SK-N-SH treated with all-trans-retinoic acid at 6 μM for 48 hours (cell line): ENCODE results near the gene S100A16.
"Not testable (repeated sequence)": the region's sequence is repeated elsewhere in the genome, so short reads cannot be mapped to it uniquely, and the experiment has no call there.

Experiments
- ATAC-seq: fragments of 200-7000 bp; cut with Tn5 transposase; 3 replicates; pipeline ENCODE4 v1.9.1; 2020; ENCODE audit warnings: mild to moderate bottlenecking, moderate library complexity
- ARNTL ChIP-seq: fragments of 450-650 bp; formaldehyde crosslinking; IDR thresholded peaks from 2 replicates; pipeline ENCODE4 v1.5.0; 2020; ENCODE audit warnings: low read depth, mild to moderate bottlenecking, moderate library complexity, borderline replicate concordance
- BACH2 ChIP-seq: fragments of 250-450 bp; sonication (Bioruptor Pico); IDR thresholded peaks from 2 replicates; pipeline ENCODE4 v1.9.0; 2021; ENCODE audit warnings: mild to moderate bottlenecking, borderline replicate concordance
- CSDC2 ChIP-seq: fragments of 250-450 bp; sonication (Bioruptor Pico); IDR thresholded peaks from 2 replicates; pipeline ENCODE4 v1.5.0; 2020; ENCODE audit warnings: mild to moderate bottlenecking, moderate library complexity
- ESRRG ChIP-seq: fragments of 250-450 bp; sonication (Bioruptor Pico); IDR thresholded peaks from 2 replicates; pipeline ENCODE4 v1.6.1; 2021; ENCODE audit warnings: mild to moderate bottlenecking
- GLIS3 ChIP-seq: fragments of 250-450 bp; sonication (Bioruptor Pico); IDR thresholded peaks from 2 replicates; pipeline ENCODE4 v1.5.0; 2020; ENCODE audit warnings: mild to moderate bottlenecking, moderate library complexity
- ISL1 ChIP-seq: fragments of 250-450 bp; sonication (Bioruptor Pico); IDR thresholded peaks from 2 replicates; pipeline ENCODE4 v2.1.2; 2022; ENCODE audit warnings: mild to moderate bottlenecking, moderate library complexity
- PATZ1 ChIP-seq: fragments of 250-450 bp; sonication (Bioruptor Pico); IDR thresholded peaks from 2 replicates; pipeline ENCODE4 v1.8.0; 2020; ENCODE audit warnings: mild to moderate bottlenecking, moderate library complexity, borderline replicate concordance
- PPARA ChIP-seq: fragments of 250-450 bp; sonication (Bioruptor Pico); IDR thresholded peaks from 2 replicates; pipeline ENCODE4 v1.5.0; 2020; ENCODE audit warnings: mild to moderate bottlenecking, borderline replicate concordance
- RARB ChIP-seq: fragments of 250-450 bp; sonication (Bioruptor Pico); IDR thresholded peaks from 2 replicates; pipeline ENCODE4 v1.8.0; 2021; ENCODE audit warnings: mild to moderate bottlenecking, moderate library complexity
- SNAI2 ChIP-seq: fragments of 250-450 bp; sonication (Bioruptor Pico); IDR thresholded peaks from 2 replicates; pipeline ENCODE4 v1.5.0; 2020; ENCODE audit warnings: mild to moderate bottlenecking, moderate library complexity
- TCF4 ChIP-seq: fragments of 250-450 bp; sonication (Bioruptor Pico); IDR thresholded peaks from 2 replicates; pipeline ENCODE4 v1.8.0; 2021; ENCODE audit warnings: mild to moderate bottlenecking, moderate library complexity, borderline replicate concordance
- TOX ChIP-seq: fragments of 250-450 bp; sonication (Bioruptor Pico); IDR thresholded peaks from 2 replicates; pipeline ENCODE4 v1.8.0; 2021; ENCODE audit warnings: mild to moderate bottlenecking, moderate library complexity, borderline replicate concordance
- TSHZ2 ChIP-seq: fragments of 250-450 bp; sonication (Bioruptor Pico); IDR thresholded peaks from 2 replicates; pipeline ENCODE4 v1.5.0; 2020; ENCODE audit warnings: mild to moderate bottlenecking, moderate library complexity
- ZFP3 ChIP-seq: fragments of 250-450 bp; sonication (Bioruptor Pico); IDR thresholded peaks from 2 replicates; pipeline ENCODE4 v1.5.0; 2020; ENCODE audit warnings: mild to moderate bottlenecking, moderate library complexity
- ZFP30 ChIP-seq: fragments of 450-650 bp; formaldehyde crosslinking; IDR thresholded peaks from 2 replicates; pipeline ENCODE4 v1.5.0; 2022; ENCODE audit warnings: mild to moderate bottlenecking, moderate library complexity
- ZNF565 ChIP-seq: fragments of 450-650 bp; formaldehyde crosslinking; conservative IDR thresholded peaks from 2 replicates; pipeline ENCODE4 v1.5.0; 2020; ENCODE audit warnings: low read depth, mild to moderate bottlenecking, moderate library complexity
- ZNF70 ChIP-seq: fragments of 450-650 bp; formaldehyde crosslinking; IDR thresholded peaks from 2 replicates; pipeline ENCODE4 v1.5.0; 2020; ENCODE audit warnings: mild to moderate bottlenecking, moderate library complexity
- ZNF8 ChIP-seq: fragments of 450-650 bp; formaldehyde crosslinking; IDR thresholded peaks from 2 replicates; pipeline ENCODE4 v1.5.0; 2020; ENCODE audit warnings: mild to moderate bottlenecking, moderate library complexity
- TF ChIP-seq, protein P1 (sequence below): fragments of 250-450 bp; sonication (Bioruptor Pico); IDR thresholded peaks from 2 replicates; pipeline ENCODE4 v1.8.0; 2021; ENCODE audit warnings: low read depth, mild to moderate bottlenecking, moderate library complexity, borderline replicate concordance
- TF ChIP-seq, protein P2 (sequence below): fragments of 250-450 bp; sonication (Bioruptor Pico); IDR thresholded peaks from 2 replicates; pipeline ENCODE4 v1.5.1; 2021; ENCODE audit warnings: mild to moderate bottlenecking, moderate library complexity

S100A16 gene

GRCh38 chr1:153563991-153564390 is 48.9 kb downstream of the S100A16 start:
- ATAC-seq: no peak

GRCh38 chr1:153563483-153563901 is 49.4 kb downstream of the S100A16 start:
- no peak for ATAC-seq
- no peak for TF ChIP-seq ESRRG (CRISPR knock-in tag)
- no peak for TF ChIP-seq ZFP3
- TF ChIP-seq PATZ1 (CRISPR knock-in tag): no peak

More at GRCh38 chr1:153563991-153564390, 48.9 kb downstream of the S100A16 start:
- TF ChIP-seq ISL1 (CRISPR knock-in tag) (no peak), ZFP30 (CRISPR knock-in tag) (no peak), ZFP3 (no peak), TSHZ2 (CRISPR knock-in tag) (no peak), TOX (CRISPR knock-in tag) (no peak), ZNF565 (CRISPR knock-in tag) (no peak)
- TF ChIP-seq, protein P1, sequence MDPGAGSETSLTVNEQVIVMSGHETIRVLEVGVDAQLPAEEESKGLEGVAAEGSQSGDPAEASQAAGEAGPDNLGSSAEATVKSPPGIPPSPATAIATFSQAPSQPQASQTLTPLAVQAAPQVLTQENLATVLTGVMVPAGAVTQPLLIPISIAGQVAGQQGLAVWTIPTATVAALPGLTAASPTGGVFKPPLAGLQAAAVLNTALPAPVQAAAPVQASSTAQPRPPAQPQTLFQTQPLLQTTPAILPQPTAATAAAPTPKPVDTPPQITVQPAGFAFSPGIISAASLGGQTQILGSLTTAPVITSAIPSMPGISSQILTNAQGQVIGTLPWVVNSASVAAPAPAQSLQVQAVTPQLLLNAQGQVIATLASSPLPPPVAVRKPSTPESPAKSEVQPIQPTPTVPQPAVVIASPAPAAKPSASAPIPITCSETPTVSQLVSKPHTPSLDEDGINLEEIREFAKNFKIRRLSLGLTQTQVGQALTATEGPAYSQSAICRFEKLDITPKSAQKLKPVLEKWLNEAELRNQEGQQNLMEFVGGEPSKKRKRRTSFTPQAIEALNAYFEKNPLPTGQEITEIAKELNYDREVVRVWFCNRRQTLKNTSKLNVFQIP: no peak

- ATAC-seq: not testable (repeated sequence)
Observed at GRCh38 chr1:153562021-153562420, 50.9 kb downstream of the S100A16 start.

DNA sequence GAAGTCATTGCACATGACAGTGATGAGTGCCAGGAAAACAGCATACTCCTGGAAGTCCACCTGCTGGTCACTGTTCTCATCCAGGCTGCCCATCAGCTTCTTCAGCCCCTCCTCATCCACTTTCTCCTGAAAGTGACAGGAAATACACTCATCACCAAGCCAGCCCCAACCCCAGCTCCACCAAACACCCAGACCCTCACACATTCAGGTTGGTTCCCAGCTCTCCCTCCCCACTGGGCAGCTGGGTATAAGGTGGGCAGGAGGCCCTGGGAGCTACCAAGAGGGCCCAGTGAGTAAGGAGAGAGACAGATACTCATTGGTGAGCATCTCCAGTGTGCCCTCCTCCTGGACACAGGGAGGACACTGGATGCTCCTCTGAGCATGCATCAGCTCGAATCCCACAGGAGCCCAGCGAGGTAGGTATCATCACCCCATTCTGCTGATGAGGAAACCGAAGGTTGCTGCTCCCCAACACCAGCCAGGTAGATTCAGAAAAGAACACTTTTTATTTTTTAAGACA is 51.4 kb downstream of the S100A16 start:
- ATAC-seq: no peak
- TF ChIP-seq, protein P2, sequence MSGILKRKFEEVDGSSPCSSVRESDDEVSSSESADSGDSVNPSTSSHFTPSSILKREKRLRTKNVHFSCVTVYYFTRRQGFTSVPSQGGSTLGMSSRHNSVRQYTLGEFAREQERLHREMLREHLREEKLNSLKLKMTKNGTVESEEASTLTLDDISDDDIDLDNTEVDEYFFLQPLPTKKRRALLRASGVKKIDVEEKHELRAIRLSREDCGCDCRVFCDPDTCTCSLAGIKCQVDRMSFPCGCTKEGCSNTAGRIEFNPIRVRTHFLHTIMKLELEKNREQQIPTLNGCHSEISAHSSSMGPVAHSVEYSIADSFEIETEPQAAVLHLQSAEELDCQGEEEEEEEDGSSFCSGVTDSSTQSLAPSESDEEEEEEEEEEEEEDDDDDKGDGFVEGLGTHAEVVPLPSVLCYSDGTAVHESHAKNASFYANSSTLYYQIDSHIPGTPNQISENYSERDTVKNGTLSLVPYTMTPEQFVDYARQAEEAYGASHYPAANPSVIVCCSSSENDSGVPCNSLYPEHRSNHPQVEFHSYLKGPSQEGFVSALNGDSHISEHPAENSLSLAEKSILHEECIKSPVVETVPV (CRISPR knock-in tag): no peak
- TF ChIP-seq TOX (CRISPR knock-in tag) (no peak), ZNF565 (CRISPR knock-in tag) (no peak), RARB (CRISPR knock-in tag) (no peak), TSHZ2 (CRISPR knock-in tag) (no peak), ISL1 (CRISPR knock-in tag) (no peak), CSDC2 (CRISPR knock-in tag) (no peak), ZFP3 (no peak), ZNF8 (CRISPR knock-in tag) (no peak), ARNTL (no peak), GLIS3 (CRISPR knock-in tag) (no peak), PPARA (CRISPR knock-in tag) (no peak), PATZ1 (CRISPR knock-in tag) (no peak), ZNF70 (CRISPR knock-in tag) (no peak), BACH2 (no peak), SNAI2 (CRISPR knock-in tag) (no peak), TCF4 (CRISPR knock-in tag) (no peak), ZFP30 (CRISPR knock-in tag) (no peak), ESRRG (CRISPR knock-in tag) (no peak)
- TF ChIP-seq, protein P1: no peak
- TF ChIP-seq, all 23 proteins: peak for 0
